Central memory CD8-positive, alpha-beta T cell (primary cell): ENCODE measurements around the gene FAM107A.
A peak's percentile ranks its signal among the peaks of the same experiment; 100 is the strongest.

Experiments
- ATAC-seq: fragments of 150-1000 bp; cut with Tn5 transposase; replicated peaks from 2 replicates; pipeline ENCODE4 v1.10.0; 2022; ENCODE audit warnings: mild to moderate bottlenecking, moderate FRiP score, moderate number of reproducible peaks; ENCODE audit not compliant: poor library complexity, severe bottlenecking; ENCODE audit errors: extremely low read depth
- DNase-seq, 2 donors: peaks; one replicate each; pipeline ENCODE4 v3.0.0; 2021; ENCODE audit warnings: low spot score in 2 of 2
- H3K27ac Mint-ChIP-seq: one replicate; pipeline ENCODE4 v1.8.0; 2022; ENCODE audit warnings: low read depth, mild to moderate bottlenecking, moderate library complexity, mixed read lengths
- H3K27me3 Mint-ChIP-seq: one replicate; pipeline ENCODE4 v1.8.0; 2022; ENCODE audit warnings: mixed read lengths
- H3K36me3 Mint-ChIP-seq: one replicate; pipeline ENCODE4 v1.8.0; 2022; ENCODE audit warnings: mild to moderate bottlenecking, moderate library complexity, mixed read lengths; ENCODE audit not compliant: insufficient read depth
- H3K4me1 Mint-ChIP-seq: one replicate; pipeline ENCODE4 v1.8.0; 2022; ENCODE audit warnings: mixed read lengths
- H3K4me3 Mint-ChIP-seq: one replicate; pipeline ENCODE4 v1.8.0; 2022; ENCODE audit warnings: mild to moderate bottlenecking, moderate library complexity, mixed read lengths
- H3K9me3 Mint-ChIP-seq: one replicate; pipeline ENCODE4 v1.8.0; 2022; ENCODE audit warnings: mixed read lengths

The FAM107A gene

DNA sequence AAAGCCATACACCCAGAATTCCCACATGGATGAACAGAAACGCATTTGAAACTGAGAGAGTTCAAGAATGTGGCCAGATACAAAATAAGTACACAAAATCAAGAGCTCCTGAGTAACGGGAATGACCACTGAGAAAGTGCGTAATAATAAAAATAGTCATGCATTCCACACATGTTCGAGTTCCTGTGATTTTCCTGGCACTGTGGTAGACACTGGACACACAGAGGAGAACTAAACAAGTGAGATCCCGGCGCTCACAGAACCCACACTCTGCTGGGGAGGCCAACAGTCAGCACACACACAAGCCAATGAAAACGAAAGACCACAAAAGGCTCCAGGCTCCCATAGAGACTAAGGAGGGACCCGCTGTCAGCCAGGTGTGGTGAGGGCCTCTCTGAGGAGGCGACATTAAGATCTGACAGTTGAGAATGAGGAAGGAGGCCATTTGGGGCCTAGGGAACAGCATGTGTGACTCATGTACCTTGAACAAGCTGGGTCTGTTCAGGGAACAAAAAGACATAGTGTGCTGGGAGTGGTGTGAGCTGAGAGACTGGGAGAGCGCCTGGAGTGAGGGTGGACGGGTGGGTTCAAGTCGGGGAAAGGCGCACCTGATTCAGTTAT lies 5.1 kb downstream of the FAM107A start:
- Mint-ChIP-seq H3K9me3 (no peaks in the 10 kb centered on the region), H3K4me3 (no peak overlapping the region), H3K27me3 (peaks cover 7% of the 10 kb centered on the region), H3K36me3 (peaks cover 5% of the 10 kb centered on the region), H3K4me1 (peaks cover 8% of the 10 kb centered on the region), H3K27ac (no peak overlapping the region)
- DNase-seq (no peak), ATAC-seq (no peak)

DNA sequence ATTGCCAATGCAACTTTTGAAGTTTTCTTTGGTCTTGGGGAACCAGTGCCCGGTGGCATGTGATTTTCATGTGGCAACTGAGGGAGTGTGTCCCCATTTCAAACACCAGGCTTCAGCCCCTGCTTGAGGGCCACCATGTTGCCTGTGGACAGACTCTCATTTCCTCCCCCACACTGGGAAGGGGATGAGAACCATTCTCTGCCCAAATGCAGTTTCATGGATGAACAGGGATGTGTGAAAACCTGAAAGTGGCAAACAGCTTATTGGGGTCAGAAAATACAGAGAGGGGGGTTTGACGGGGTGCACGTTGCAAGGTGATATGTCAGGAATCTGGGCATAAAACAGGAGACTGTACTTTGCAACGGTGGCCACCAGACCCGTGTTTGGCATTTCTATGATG lies 6.3 kb downstream of the FAM107A start:
- no peak overlapping the region for H3K27ac Mint-ChIP-seq
- peaks cover 7% of the 10 kb centered on the region for H3K27me3 Mint-ChIP-seq
- peaks cover 5% of the 10 kb centered on the region for H3K36me3 Mint-ChIP-seq
- ATAC-seq (no peak), DNase-seq (no peak)
- no peaks in the 10 kb centered on the region for H3K9me3 Mint-ChIP-seq
- H3K4me1 Mint-ChIP-seq: peaks cover 8% of the 10 kb centered on the region
- no peak overlapping the region for H3K4me3 Mint-ChIP-seq

DNA sequence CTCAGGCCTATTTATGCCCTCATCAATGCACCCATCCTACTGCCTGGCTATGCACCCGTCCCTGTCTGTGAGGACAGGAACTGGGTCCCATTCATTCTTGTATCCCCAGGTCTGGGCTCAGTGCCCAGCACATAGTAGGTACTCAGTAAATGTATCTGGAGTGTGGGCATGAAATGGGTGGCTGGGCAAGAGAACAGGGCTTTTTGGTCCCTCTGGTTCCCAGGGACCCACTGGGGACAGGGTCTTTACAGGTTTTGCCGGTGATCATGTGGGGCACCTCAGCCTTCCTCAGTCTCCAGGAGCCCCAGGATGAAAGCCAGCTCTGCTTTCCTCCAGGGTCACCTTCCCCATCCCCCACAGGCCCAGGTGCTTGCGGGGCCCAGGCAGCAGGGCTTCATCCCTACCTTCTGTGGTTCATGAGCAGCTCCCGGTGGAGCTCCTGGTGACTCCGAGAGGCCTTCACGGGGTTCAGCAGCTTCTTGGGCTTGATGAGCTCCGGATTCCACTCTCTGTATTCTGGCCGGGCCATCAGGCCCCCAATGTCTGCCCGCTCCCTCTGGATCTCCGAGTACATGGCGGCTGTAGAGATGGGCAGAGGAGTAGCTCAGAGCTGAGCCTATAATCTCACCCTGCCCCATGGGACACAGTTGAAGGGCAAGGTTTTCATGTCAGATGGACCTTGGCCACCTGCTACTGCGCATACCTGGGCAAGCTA lies 7.7 kb downstream of the FAM107A start:
- peaks cover 7% of the 10 kb centered on the region for H3K27me3 Mint-ChIP-seq
- H3K27ac Mint-ChIP-seq: no peak overlapping the region
- ATAC-seq (no peak), DNase-seq (no peak)
- H3K36me3 Mint-ChIP-seq: peaks cover 5% of the 10 kb centered on the region
- peaks cover 8% of the 10 kb centered on the region for H3K4me1 Mint-ChIP-seq
- peak overlapping the region; percentile 55 for H3K4me3 Mint-ChIP-seq
- H3K9me3 Mint-ChIP-seq: no peaks in the 10 kb centered on the region

DNA sequence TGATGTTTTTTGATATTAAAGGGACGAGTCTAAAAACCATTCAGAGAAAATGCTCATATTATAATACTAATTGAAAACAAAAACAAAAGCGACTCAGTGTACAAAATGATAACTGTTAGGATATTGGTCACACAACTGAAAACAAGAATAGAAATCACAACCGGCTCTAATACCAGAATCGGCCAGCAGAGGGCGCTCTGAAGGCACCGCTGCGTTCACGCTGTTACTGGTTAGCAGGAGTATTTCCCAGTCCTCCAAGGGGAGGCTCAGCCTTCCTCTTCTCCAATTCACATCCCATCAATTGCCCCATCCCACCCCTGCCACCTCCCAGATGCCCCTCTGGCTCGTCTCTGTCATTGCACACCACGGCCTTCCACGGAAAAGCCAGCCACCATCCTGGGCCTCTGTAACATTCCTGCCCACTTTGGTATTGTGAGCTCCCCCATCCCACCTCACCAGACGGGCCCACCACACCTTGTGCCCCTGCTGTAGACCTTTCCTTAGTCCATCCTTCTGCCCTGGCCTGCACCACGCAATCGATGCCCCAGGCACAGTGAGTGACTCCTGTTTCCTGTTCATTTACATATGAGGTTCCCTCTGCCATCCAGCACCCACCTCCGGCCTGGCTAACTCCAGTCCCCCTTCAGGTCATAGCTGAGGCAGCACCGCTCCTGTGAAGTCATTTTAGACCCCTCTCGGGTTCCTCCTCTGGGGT lies 8.5 kb downstream of the FAM107A start:
- ATAC-seq: no peak
- Mint-ChIP-seq H3K36me3 (peaks cover 5% of the 10 kb centered on the region), H3K4me3 (peak overlapping the region; percentile 55), H3K27me3 (peaks cover 7% of the 10 kb centered on the region), H3K4me1 (peaks cover 8% of the 10 kb centered on the region), H3K27ac (no peak overlapping the region), H3K9me3 (no peaks in the 10 kb centered on the region)
- peak; percentile 41 to 69 for DNase-seq

DNA sequence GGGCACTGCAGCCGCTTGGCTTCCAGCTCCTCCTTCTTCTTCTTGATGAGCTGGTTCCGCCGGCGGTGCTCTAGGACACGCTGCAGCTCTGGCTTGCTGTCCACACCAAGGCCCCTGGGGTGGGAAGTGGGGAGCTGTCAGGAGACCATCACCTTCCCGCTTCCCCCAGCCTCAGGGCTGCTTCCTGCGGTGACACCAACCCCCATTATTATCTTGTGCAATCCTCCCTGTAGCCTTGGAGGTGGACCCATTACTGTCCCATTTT lies 10.0 kb downstream of the FAM107A start:
- Mint-ChIP-seq H3K4me3 (no peak overlapping the region), H3K9me3 (no peaks in the 10 kb centered on the region), H3K36me3 (peaks cover 5% of the 10 kb centered on the region), H3K27me3 (peaks cover 6% of the 10 kb centered on the region), H3K4me1 (peaks cover 8% of the 10 kb centered on the region), H3K27ac (no peak overlapping the region)
- no peak for ATAC-seq
- no peak for DNase-seq

DNA sequence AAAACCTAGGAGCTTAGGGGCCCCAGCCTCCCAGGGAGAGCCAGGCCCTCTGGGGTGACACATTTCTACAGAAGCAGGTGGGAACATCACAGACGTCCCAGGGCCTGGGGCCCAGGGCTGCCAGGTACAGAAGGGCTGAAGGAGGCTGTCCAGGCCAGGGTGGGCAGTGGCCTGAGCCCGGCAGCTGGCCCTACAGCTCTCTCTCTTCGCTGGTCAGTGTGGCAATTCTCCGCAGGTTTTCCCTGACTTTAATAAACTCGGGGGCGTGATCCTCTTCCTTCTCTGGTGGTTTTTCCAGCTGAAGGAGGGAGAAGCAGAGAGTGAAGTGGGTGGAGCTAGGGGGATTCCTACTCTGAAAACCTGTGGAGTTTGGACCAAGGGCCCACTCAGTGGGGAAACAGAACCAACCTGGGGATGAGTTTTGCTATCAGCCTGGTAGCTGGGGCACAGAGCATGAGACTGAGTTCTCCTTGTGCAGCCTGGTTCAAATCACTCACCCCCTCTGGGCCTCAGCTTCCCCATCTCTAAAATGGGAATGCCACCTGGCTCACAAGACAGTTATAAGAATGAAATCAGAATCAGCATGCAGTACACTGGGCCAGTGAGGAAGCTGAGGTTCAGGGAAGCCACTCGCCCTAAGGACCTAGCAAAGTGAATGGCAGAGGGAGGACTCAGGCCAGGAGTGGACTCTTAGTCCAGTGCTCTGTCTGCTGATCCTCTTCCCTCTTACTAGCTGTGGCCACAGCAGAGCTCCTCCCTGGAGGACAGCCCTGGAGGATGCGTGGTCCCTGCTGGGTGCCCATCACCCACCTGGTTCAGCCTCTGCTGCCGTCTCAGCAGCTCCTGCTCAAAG lies 10.6 kb downstream of the FAM107A start:
- DNase-seq (no peak), ATAC-seq (no peak)
- Mint-ChIP-seq H3K36me3 (peaks cover 5% of the 10 kb centered on the region), H3K27me3 (peaks cover under 1% of the 10 kb centered on the region), H3K4me3 (no peak overlapping the region), H3K27ac (no peak overlapping the region), H3K9me3 (no peaks in the 10 kb centered on the region), H3K4me1 (peaks cover 8% of the 10 kb centered on the region)

DNA sequence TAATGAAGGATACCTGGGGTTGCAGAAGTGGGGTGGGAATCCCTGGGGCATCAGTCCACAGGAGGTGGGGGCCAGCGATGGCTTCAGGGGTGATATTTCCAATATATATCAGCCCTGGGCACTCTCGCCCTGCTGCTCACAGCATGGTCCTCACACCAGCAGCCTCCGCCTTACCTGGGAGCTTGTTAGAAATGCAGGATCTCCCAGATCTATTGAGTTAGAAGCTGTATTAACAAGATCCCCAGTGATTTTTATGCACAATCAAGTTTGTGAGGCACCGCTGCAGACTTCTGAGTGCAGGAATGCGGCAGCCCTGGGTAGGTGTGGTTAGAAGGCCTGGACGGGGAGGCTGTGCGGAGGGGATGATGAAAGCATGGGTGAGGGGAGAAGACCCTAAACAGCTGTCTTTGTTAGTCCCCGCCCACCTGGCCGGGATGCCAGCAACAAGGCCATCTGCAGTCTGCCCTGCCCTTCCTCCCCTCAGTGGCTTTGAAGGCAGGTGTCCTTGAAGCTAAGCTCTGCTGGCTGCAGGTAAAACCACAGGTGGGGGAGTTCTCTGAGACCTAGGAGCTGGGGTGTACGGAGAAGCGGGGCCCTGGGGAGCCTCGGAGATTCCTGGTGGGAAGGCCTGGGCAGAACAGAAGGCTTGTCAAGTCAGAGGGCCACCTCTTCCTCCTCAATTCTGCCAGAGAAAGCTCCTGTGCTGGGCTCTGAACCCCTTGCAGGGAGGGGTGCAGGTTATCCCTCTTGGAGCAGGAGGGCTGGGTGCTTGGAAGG lies 11.4 kb downstream of the FAM107A start:
- Mint-ChIP-seq H3K27ac (no peak overlapping the region), H3K4me3 (no peak overlapping the region), H3K27me3 (no peaks in the 10 kb centered on the region), H3K36me3 (peaks cover 5% of the 10 kb centered on the region), H3K9me3 (no peaks in the 10 kb centered on the region), H3K4me1 (peaks cover 8% of the 10 kb centered on the region)
- no peak for ATAC-seq
- no peak for DNase-seq

DNA sequence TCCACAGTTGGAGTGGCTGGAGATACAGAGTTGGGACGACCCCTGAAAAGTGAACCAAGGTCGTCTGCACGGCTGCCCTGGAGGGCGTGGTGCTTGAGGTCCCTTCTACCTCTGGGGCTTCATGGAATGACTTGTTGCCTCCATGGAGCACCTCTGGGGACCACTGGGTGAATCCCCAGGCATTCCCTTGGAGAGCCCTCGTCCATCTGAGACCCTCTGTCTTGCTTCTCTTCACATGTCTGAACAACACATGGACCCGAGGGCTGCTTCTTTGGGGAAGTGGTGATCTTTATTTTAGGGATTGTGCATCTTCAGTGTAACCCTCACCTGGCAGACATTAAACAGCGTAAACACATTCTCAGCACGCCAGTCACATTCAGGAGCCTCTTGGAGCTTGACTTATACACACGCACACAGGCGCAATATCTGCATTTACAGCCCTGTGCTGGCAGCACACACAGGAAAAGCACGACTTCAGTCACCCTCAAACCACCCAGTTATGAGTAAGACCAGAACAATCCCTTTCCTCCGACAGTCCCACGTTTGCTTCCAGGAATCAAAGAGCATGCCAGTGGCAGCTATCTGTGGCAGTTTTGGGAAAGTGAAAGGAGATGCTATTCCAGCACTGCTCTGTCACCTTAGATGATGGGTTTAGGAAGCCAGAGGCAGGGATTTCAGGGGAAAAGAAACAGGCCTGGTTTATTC lies 12.6 kb downstream of the FAM107A start:
- DNase-seq (no peak), ATAC-seq (no peak)
- Mint-ChIP-seq H3K4me3 (no peak overlapping the region), H3K4me1 (peaks cover 8% of the 10 kb centered on the region), H3K36me3 (peaks cover 5% of the 10 kb centered on the region), H3K27ac (no peak overlapping the region), H3K9me3 (no peaks in the 10 kb centered on the region), H3K27me3 (no peaks in the 10 kb centered on the region)

DNA sequence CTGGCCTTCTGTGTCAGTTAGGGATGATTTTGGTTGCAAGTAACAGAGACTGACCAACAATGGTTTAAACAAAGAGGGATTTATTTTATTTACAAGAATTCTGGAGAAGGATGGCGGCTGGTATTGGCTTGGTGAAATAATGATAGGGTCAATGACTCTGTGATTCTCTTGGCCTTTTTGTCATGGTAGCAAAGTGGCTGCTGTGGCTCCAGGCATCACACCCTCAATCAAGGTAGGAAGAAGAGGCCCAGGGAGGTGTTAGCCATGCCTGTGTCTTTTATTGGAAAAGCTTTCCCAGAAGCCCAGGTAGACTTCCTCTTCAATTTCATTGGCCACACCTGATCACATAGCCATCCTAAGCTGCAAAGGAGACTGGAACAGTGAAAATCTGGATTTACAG lies 13.1 kb downstream of the FAM107A start:
- Mint-ChIP-seq H3K27ac (no peak overlapping the region), H3K36me3 (peaks cover 5% of the 10 kb centered on the region), H3K4me1 (peaks cover 7% of the 10 kb centered on the region), H3K27me3 (no peaks in the 10 kb centered on the region), H3K4me3 (no peak overlapping the region), H3K9me3 (no peaks in the 10 kb centered on the region)
- ATAC-seq (no peak), DNase-seq (no peak)

DNA sequence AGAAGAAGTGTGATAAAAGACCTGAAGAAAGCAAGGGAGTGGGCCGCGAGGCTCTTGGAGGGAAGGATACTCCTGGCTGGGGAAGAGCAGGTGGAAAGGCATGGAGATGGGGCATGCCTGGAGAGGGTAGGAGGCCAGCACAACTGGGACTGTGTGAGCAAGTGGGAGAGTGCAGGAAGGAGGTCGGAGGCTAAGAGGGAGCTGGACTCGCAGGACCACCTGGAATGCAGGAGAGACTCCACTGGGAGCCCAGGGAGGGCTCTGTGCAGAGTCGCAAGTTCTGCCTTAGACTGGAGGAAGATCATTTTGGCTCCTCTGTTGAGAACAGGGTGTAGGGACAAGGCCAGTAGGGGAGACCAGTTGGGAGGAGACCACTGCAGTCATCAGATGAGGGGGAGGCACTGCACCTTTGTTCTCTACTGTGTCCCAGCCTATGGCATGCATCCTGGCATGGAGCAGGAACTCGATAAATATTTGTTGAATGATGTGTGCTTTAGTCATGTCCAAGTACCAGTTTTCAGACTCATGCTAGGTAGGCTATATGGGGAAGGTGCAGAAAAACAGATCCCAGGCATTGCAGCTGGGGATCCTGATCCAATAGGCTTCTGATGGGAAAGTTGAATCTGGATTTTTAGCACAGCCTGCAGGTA lies 13.7 kb downstream of the FAM107A start:
- ATAC-seq: no peak
- peaks cover 2% of the 10 kb centered on the region for H3K4me1 Mint-ChIP-seq
- H3K36me3 Mint-ChIP-seq: peaks cover under 1% of the 10 kb centered on the region
- H3K27ac Mint-ChIP-seq: no peak overlapping the region
- H3K9me3 Mint-ChIP-seq: no peaks in the 10 kb centered on the region
- H3K4me3 Mint-ChIP-seq: no peak overlapping the region
- no peak for DNase-seq
- H3K27me3 Mint-ChIP-seq: no peaks in the 10 kb centered on the region

DNA sequence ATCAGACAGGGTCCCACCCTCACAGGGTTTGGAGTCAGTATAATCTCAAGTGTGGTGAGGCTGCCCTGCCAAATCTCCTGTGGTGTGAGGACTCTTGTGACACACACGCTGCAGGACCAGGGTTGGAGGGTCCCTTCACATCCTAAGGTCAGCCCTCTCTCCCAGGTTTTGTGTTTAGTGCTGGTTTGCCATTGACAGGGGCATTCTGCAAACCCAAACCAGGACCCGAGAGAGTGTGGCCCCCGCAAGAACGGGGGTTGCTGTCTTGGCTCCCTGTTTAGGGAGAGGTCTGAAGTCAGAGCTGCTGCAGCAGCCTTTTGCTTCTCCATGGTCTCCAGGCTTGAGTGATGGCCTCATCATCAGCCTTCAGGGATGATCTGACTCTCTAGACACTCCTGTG lies 14.7 kb downstream of the FAM107A start:
- H3K4me3 Mint-ChIP-seq: no peak overlapping the region
- no peaks in the 10 kb centered on the region for H3K36me3 Mint-ChIP-seq
- no peak overlapping the region for H3K27ac Mint-ChIP-seq
- H3K9me3 Mint-ChIP-seq: no peaks in the 10 kb centered on the region
- H3K27me3 Mint-ChIP-seq: no peaks in the 10 kb centered on the region
- no peak for ATAC-seq
- no peak for DNase-seq
- H3K4me1 Mint-ChIP-seq: no peaks in the 10 kb centered on the region
